ENCODE data around the gene TBPL1. TPM values are rescaled to one million over a fixed set of nuclear protein-coding genes. Genes with fewer than 3 reads are reported as not detected.

The TBPL1 gene
- total and polyA plus RNA-seq, 2 of the 13 experiments (the other 11 are each of a cell fraction or from before 2014, with no cell fraction given), result 25.3 to 39.3 TPM

- no peak for ATAC-seq
- Histone ChIP-seq H3K4me1 (ENCODE audit: insufficient read depth, low read length) (no peaks in the 10 kb centered on the region), H3K27me3 (ENCODE audit: control insufficient read depth in 1 of 2, insufficient read depth in 2 of 2, low read length in 2 of 2) (peaks cover 0 to 6% of the 10 kb centered on the region in 2 experiments; a peak in 1 of 5 replicates), H3K79me2 (ENCODE audit: insufficient read depth, low read length) (no peaks in the 10 kb centered on the region), H3K4me3 (replicated peaks in 1 of 3; ENCODE audit: insufficient read depth in 1 of 3, low read depth in 2 of 3, low read length in 3 of 3) (no peak overlapping the region), H4K20me1 (ENCODE audit: insufficient read depth, low read length) (no peaks in the 10 kb centered on the region), H3K4me2 (ENCODE audit: low read depth, low read length) (no peak overlapping the region), H3K36me3 (replicated peaks in 1 of 2; ENCODE audit: control insufficient read depth in 1 of 2, insufficient read depth in 2 of 2, low read length in 2 of 2) (no peaks in the 10 kb centered on the region), H3K9ac (ENCODE audit: insufficient read depth, low read depth, low read length) (no peak overlapping the region), H3K9me3 (ENCODE audit: low read length) (no peaks in the 10 kb centered on the region), H3K27ac (ENCODE audit: extremely low read length, insufficient read depth, low read length) (no peak overlapping the region), H2AFZ (ENCODE audit: low read length) (no peak overlapping the region)
- TF ChIP-seq TFDP2 (CRISPR knock-in tag; IDR thresholded peaks at IDR 0.05), result no peak
- TF ChIP-seq ZSCAN29 (CRISPR knock-in tag; conservative IDR thresholded peaks at IDR 0.05), result no peak
- TF ChIP-seq NCOR1 (IDR thresholded peaks at IDR 0.05; ENCODE audit: borderline replicate concordance, low read length), result no peak
- no peak for TF ChIP-seq TBP (CRISPR knock-in tag; IDR thresholded peaks at IDR 0.05)
- no peak for TF ChIP-seq SOX5 (CRISPR knock-in tag; IDR thresholded peaks at IDR 0.05; ENCODE audit: borderline replicate concordance)
- TF ChIP-seq REL (CRISPR knock-in tag; conservative IDR thresholded peaks at IDR 0.05), result no peak
- TF ChIP-seq MXI1 (IDR thresholded peaks at IDR 0.05; ENCODE audit: borderline replicate concordance, low read depth, low read length), result no peak
- TF ChIP-seq ZNF276 (CRISPR knock-in tag; IDR thresholded peaks at IDR 0.05; ENCODE audit: low read depth), result no peak
- TF ChIP-seq POLR2A (IDR thresholded peaks at IDR 0.05; ENCODE audit: insufficient read depth in 1 of 2, low read depth in 2 of 2, low read length in 2 of 2), result no peak
- no peak for TF ChIP-seq DBP (CRISPR knock-in tag; IDR thresholded peaks at IDR 0.05; ENCODE audit: not compliant biosample characterization)
- TF ChIP-seq TRIM24 (CRISPR knock-in tag; IDR thresholded peaks at IDR 0.05), result no peak
- no peak for TF ChIP-seq AKNA (CRISPR knock-in tag; IDR thresholded peaks at IDR 0.05; ENCODE audit: borderline replicate concordance)
- no peak for TF ChIP-seq ZFP37 (CRISPR knock-in tag; IDR thresholded peaks at IDR 0.05; ENCODE audit: borderline replicate concordance)
- no peak for TF ChIP-seq CC2D1A (CRISPR knock-in tag; IDR thresholded peaks at IDR 0.05)
- in situ Hi-C loops (cut with HindIII; ENCODE audit: extremely low pct_ligation_motif_present, low pct_unique_long_range_greater_than_20kb), result no loop called here
- FAIRE-seq, result no peak
- no peak for DNase-seq (ENCODE audit: low spot score)
- POLR2A ChIA-PET, result no interaction called here
- intact Hi-C loops (cut with micrococcal nuclease; ENCODE audit: unreplicated experiment), result no loop called here
- BruUV-seq (replicated peaks), result no TSS peak
- CTCF ChIA-PET (ENCODE audit: low intra/inter-chr PET ratio, low total read pairs), result no interaction called here
Observed at GRCh38 chr6:134009876-134010275, 56.9 kb downstream of the TBPL1 start.
